HUES6 (cell line): ENCODE measurements around the gene JAML.
A peak's percentile ranks its signal among the peaks of the same experiment; 100 is the strongest.
"Not testable (repeated sequence)": the region's sequence is repeated elsewhere in the genome, so short reads cannot be mapped to it uniquely, and the experiment has no call there.

ENCODE experiments used
- H3K27ac ChIP-seq: 2 replicates; pipeline ENCODE4 v1.7.0; 2013; ENCODE audit warnings: low read depth, mild to moderate bottlenecking, low read length, inconsistent platforms
- H3K27me3 ChIP-seq: 2 replicates; pipeline ENCODE4 v1.6.1; 2013; ENCODE audit warnings: low read length; ENCODE audit not compliant: control insufficient read depth, insufficient read depth
- H3K36me3 ChIP-seq: 2 replicates; pipeline ENCODE4 v1.6.1; 2013; ENCODE audit warnings: low read length; ENCODE audit not compliant: control insufficient read depth, insufficient read depth
- H3K4me1 ChIP-seq: 2 replicates; pipeline ENCODE4 v1.6.1; 2013; ENCODE audit warnings: low read length; ENCODE audit not compliant: control insufficient read depth, insufficient read depth
- H3K4me3 ChIP-seq: 2 replicates; pipeline ENCODE4 v1.5.1; 2013; ENCODE audit warnings: low read depth, low read length
- H3K9ac ChIP-seq: one replicate; pipeline ENCODE4 v1.6.1; 2013; ENCODE audit warnings: mild to moderate bottlenecking, low read length
- H3K9me3 ChIP-seq: 2 replicates; pipeline ENCODE4 v1.6.1; 2013; ENCODE audit warnings: low read depth, low read length; ENCODE audit not compliant: control insufficient read depth, insufficient read depth

Gene JAML

GRCh38 chr11:118190942-118191506, 33.8 kb downstream of the JAML start:
- not testable (repeated sequence) for H3K9ac ChIP-seq, H3K9me3 ChIP-seq, H3K4me3 ChIP-seq, H3K36me3 ChIP-seq, H3K27me3 ChIP-seq, H3K27ac ChIP-seq
- H3K4me1 ChIP-seq, result peaks cover 15% of the 10 kb centered on the region

GRCh38 chr11:118186346-118187107, 38.3 kb downstream of the JAML start:
- Histone ChIP-seq H3K27ac (no peak overlapping the region), H3K4me1 (no peaks in the 10 kb centered on the region), H3K4me3 (no peak overlapping the region), H3K36me3 (no peaks in the 10 kb centered on the region), H3K27me3 (no peaks in the 10 kb centered on the region; the same call in 1 of the 2 replicates), H3K9ac (no peak overlapping the region), H3K9me3 (0 out of 2 replicates have a peak, but pooled peaks cover 2% of the 10 kb centered on the region)

DNA sequence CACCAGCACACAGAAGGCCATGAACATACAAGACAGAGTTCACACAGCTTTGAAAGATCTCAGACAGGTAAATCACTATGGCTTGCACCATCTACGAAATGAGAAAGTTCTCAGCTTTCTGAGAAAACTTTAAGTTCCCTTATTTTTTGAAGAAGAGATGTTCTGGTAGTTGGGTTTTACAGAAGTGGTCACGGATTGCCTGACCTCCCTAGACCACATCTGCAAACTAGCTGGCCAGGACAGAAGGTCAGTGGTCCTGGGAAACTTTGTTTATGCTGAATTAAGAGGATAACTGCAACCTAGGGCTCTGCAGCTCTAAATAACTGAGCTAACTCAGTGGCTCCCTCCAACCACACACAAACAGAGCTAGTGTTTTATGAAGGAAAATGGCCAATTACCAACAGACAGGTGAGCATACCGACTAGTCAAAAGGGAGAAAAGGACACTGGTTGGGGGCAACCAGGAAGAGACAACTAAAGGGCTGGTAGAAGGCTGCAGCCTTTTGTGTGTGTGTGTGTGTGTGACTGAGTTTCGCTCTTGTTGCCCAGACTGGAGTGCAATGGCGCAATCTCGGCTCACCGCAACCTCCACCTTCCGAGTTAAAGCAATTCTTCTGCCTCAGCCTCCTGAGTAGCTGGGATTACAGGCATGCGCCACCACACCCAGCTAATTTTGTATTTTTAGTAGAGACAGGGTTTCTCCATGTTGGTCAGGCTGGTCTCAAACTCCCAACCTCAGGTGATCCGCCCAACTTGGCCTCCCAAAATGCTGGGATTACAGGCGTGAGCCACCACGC, 39.8 kb downstream of the JAML start:
- H3K27ac ChIP-seq, result no peak overlapping the region
- peaks cover 11% of the 10 kb centered on the region for H3K4me1 ChIP-seq
- H3K9me3 ChIP-seq, result no peaks in the 10 kb centered on the region
- no peaks in the 10 kb centered on the region; the same call in 1 of the 2 replicates for H3K27me3 ChIP-seq
- no peaks in the 10 kb centered on the region for H3K36me3 ChIP-seq
- no peak overlapping the region for H3K9ac ChIP-seq
- H3K4me3 ChIP-seq, result no peak overlapping the region

- not testable (repeated sequence) for H3K27me3 ChIP-seq, H3K4me3 ChIP-seq, H3K9me3 ChIP-seq, H3K36me3 ChIP-seq, H3K9ac ChIP-seq, H3K27ac ChIP-seq
- peaks cover 14% of the 10 kb centered on the region for H3K4me1 ChIP-seq
Observed at GRCh38 chr11:118183691-118184090, 41.1 kb downstream of the JAML start.

- Histone ChIP-seq H3K4me1 (peaks cover 23% of the 10 kb centered on the region), H3K9me3 (no peaks in the 10 kb centered on the region), H3K36me3 (no peaks in the 10 kb centered on the region), H3K27me3 (peaks cover 9% of the 10 kb centered on the region), H3K4me3 (peak overlapping the region; percentile 44), H3K27ac (no peak overlapping the region), H3K9ac (no peak overlapping the region)
Observed at GRCh38 chr11:118180300-118180703, 44.5 kb downstream of the JAML start.

DNA sequence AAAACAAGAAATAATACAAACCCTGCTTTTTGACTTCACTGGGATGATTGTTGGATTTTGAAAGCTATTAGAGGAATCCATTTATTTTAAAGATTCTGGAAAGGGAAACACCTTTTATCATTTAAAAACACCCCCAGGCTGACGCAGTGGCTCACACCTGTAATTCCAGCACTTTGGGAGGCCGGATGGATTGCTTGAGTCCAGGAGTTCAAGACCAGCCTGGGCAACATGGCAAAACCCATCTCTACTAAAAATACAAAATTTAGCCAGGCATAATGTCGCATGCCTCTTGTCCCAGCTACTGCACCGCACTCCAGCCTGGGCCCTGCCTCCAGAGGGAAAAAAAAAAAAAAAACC, 48.1 kb downstream of the JAML start:
- Histone ChIP-seq H3K27me3 (peaks cover 39% of the 10 kb centered on the region), H3K9me3 (no peaks in the 10 kb centered on the region), H3K4me1 (peaks cover 37% of the 10 kb centered on the region), H3K27ac (no peak overlapping the region), H3K9ac (no peak overlapping the region), H3K4me3 (no peak overlapping the region), H3K36me3 (no peaks in the 10 kb centered on the region)

GRCh38 chr11:118175993-118176777, 48.6 kb downstream of the JAML start, which contains the start of gene SCN2B:
Gene SCN2B, minus strand, starts transcription at chr11:118176639. Its CDS starts 208 bp downstream, at chr11:118176431.
- peaks cover 41% of the 10 kb centered on the region for H3K4me1 ChIP-seq
- peaks cover 43% of the 10 kb centered on the region for H3K27me3 ChIP-seq
- no peaks in the 10 kb centered on the region for H3K36me3 ChIP-seq
- H3K9me3 ChIP-seq, result no peaks in the 10 kb centered on the region
- H3K4me3 ChIP-seq, result peak within 1 kb of the TSS; percentile 62
- no peak within 1 kb of the TSS for H3K9ac ChIP-seq
- H3K27ac ChIP-seq, result no peak within 1 kb of the TSS

DNA sequence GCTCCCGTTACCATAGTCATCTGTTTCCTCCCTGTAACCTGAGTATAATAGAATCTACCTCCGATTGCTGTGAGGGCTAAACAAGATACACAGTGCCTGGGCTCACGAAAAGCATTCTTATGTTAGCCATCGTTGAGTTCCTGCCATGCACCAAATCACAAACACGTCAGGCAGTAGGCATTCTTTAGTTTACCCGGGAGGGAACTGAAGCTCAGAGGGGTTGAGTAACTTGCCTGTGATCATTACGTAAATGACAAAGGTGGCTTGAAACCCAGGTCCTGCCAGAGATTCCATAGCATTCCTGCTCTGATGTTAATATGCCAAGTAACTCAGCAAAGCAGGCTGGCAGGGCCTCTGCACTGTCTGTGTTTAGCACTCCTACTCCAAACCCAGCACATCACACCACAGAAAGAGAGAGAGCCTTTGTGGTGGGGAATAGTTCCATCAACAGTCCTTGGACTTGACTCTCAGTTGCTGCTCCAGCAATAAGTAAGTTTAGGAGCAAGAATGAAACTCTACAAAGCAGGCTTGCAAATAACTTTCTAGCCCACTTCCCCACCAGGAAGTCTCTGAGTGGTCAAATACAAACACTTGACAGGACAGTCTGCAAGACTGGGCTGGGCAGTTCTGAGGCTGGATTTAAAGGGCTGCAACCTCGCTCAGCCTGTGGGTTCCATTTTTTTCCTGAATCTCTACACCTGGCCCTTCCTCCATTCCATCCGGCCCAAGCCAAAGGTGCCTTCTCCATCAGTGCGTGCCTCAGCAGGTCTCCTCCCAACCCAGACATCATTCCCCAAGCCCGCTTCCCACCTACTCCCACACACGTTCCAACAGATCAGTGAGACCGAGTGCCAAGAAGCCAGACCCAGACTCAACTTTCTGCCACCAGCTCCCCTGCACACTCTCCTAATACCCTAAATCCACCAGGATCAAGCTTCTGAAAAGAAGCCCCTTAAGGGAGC, 49.5 kb downstream of the JAML start:
- Histone ChIP-seq H3K9me3 (no peaks in the 10 kb centered on the region), H3K9ac (no peak overlapping the region), H3K36me3 (no peaks in the 10 kb centered on the region), H3K27me3 (peaks cover 52% of the 10 kb centered on the region), H3K4me3 (peak overlapping the region; percentile 62), H3K27ac (no peak overlapping the region), H3K4me1 (peaks cover 42% of the 10 kb centered on the region)

GRCh38 chr11:118174006-118174567, 50.7 kb downstream of the JAML start:
- Histone ChIP-seq H3K27me3 (peaks cover 64% of the 10 kb centered on the region), H3K9ac (no peak overlapping the region), H3K4me3 (no peak overlapping the region), H3K36me3 (no peaks in the 10 kb centered on the region), H3K4me1 (peaks cover 37% of the 10 kb centered on the region), H3K27ac (no peak overlapping the region), H3K9me3 (no peaks in the 10 kb centered on the region)

GRCh38 chr11:118172356-118172755, 52.5 kb downstream of the JAML start:
- Histone ChIP-seq H3K9me3 (no peaks in the 10 kb centered on the region), H3K4me1 (peaks cover 37% of the 10 kb centered on the region), H3K27me3 (peaks cover 81% of the 10 kb centered on the region), H3K36me3 (no peaks in the 10 kb centered on the region), H3K27ac (no peak overlapping the region), H3K9ac (no peak overlapping the region), H3K4me3 (no peak overlapping the region)
